ENCODE measurements around the gene FDXR.

GRCh38 chr17:74872313-74873036 is at the start of gene FDXR:
- peak; percentile 79 for TF ChIP-seq POLR2A (IDR thresholded peaks at IDR 0.05; ENCODE audit: low read depth, low read length)
- peak; percentile 53; the same call in 1 of the 2 replicates for TF ChIP-seq POLR2AphosphoS5 (IDR thresholded peaks at IDR 0.05; ENCODE audit: low read depth, low read length)

Data from GM12892 (cell line).